Tibial nerve (tissue), 4 donors: ENCODE data around the gene RAB20.

ENCODE experiments used
- CTCF ChIP-seq, 5 experiments: fragments of 200-600 bp in 3 of 5; fragments of 450-650 bp in 2 of 5; sonication (generic) in 3 of 5; IDR thresholded peaks; one replicate each; pipeline ENCODE4 v1.5.1; 2016 to 2019; ENCODE audit warnings: antibody characterized with exemption in 5 of 5, mild to moderate bottlenecking in 3 of 5, moderate library complexity in 2 of 5
- EP300 ChIP-seq, 2 donors: sonication (generic); formaldehyde crosslinking; IDR thresholded peaks; one replicate each; pipeline ENCODE4 v1.6.1; 2017; ENCODE audit warnings: antibody characterized with exemption in 2 of 2, mild to moderate bottlenecking in 1 of 2
- POLR2A ChIP-seq, 2 donors: fragments of 450-650 bp; IDR thresholded peaks; one replicate each; pipeline ENCODE4 v1.6.1; 2017; ENCODE audit warnings: antibody characterized with exemption in 2 of 2, mild to moderate bottlenecking in 2 of 2, moderate library complexity in 2 of 2

- TF ChIP-seq CTCF (IDR thresholded peaks at IDR 0.05) (peak in 1 of 5 experiments; percentile 18), EP300 (IDR thresholded peaks at IDR 0.05) (peak in 1 of 2 donors; percentile 7), POLR2A (IDR thresholded peaks at IDR 0.05) (no peak)
These were observed 51.3 kb downstream of the RAB20 start for GRCh38 chr13:110509971-110510786.
